ENCODE results near the gene IGIP. TPM values are rescaled to one million over a fixed set of nuclear protein-coding genes. Genes with fewer than 3 reads are reported as not detected.

Gene IGIP
- total and polyA plus RNA-seq, 5 donors from 2014 or later = 0.06 to 2.3 (median 0.31) TPM; not detected in 1

DNA sequence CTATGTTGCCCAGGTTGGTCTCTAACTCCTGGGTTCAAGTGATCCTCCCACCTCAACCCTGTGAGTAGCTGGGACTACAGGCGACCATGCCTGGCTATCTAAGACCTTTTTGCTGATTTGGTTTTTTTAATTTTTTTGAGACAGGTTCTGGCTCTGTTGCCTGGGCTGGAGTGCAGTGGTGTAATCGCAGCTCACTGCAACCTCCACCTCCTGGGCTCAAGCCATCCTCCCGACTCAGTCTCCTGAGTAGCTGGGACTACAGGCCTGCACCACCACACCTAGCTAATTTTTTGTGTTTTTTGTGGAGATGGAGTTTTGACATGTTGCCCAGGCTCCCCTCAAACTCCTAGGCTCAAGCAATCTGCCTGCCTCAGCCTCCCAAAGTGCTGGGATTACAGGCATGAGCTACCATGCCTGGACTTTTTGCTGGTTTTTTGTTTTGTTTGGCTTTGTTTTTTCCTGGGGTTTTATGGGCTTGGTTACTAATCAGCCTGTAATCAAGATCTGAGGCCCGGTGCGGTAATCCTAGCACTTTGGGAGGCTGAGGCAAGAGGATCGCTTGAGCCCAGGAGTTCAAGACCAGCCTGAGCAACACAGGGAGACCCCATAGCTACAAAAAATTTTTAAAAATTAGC is 52.9 kb downstream of the IGIP start:
- Mint-ChIP-seq H3K36me3 (no peaks in the 10 kb centered on the region), H3K27me3 (peaks cover 17% of the 10 kb centered on the region), H3K9me3 (no peaks in the 10 kb centered on the region), H3K4me1 (peaks cover 10 to 18% (median 12%) of the 10 kb centered on the region in 4 donors), H3K27ac (no peak overlapping the region), H3K4me3 (peak overlapping the region in 1 of 4 donors; percentile 75)
- H3K27ac ChIP-seq (ENCODE audit: insufficient read depth, low read length, poor library complexity, severe bottlenecking) = no peak overlapping the region
- no peaks in the 10 kb centered on the region for H3K36me3 ChIP-seq (ENCODE audit: control insufficient read depth, insufficient read depth, low read length)
- DNase-seq (no peak), ATAC-seq (ENCODE audit: low read depth in 2 of 2) (no peak)
- peaks cover 18% of the 10 kb centered on the region for H3K4me1 ChIP-seq (ENCODE audit: control insufficient read depth, insufficient read depth, low read length, poor library complexity, severe bottlenecking)
- H3K27me3 ChIP-seq (ENCODE audit: control insufficient read depth, insufficient read depth, low read length) = no peaks in the 10 kb centered on the region
- no peaks in the 10 kb centered on the region for H3K9me3 ChIP-seq (ENCODE audit: control insufficient read depth in 2 of 2, low read length in 2 of 2)
- no peak overlapping the region for H3K4me3 ChIP-seq (ENCODE audit: low read depth, low read length)

Other genes with a start within 250 kb of the IGIP start
- gene NRG2, start 82.6 kb upstream of the IGIP start, total RNA-seq = not detected
- gene NRG2, start 82.6 kb upstream of the IGIP start, polyA plus RNA-seq = not detected
- gene PURA, start 11.8 kb upstream of the IGIP start, total RNA-seq = 7.7 TPM
- gene PURA, start 11.8 kb upstream of the IGIP start, polyA plus RNA-seq = 1 to 10 TPM; 2.3 to 4.1 (median 3.6) TPM
- 7.1 TPM for gene CYSTM1, start 49.3 kb downstream of the IGIP start, total RNA-seq
- gene CYSTM1, start 49.3 kb downstream of the IGIP start, polyA plus RNA-seq = 10 to 100 TPM; 10.8 to 26.4 (median 15.1) TPM
- gene PFDN1, start 177.2 kb downstream of the IGIP start, total RNA-seq = 34.3 TPM
- gene PFDN1, start 177.2 kb downstream of the IGIP start, polyA plus RNA-seq = 100 to 1,000 TPM; 107 to 152 (median 120) TPM
- 0.47 TPM for gene HBEGF, start 220.7 kb downstream of the IGIP start, total RNA-seq
- not detected for gene HBEGF, start 220.7 kb downstream of the IGIP start, polyA plus RNA-seq
- not detected for gene SLC4A9, start 234.3 kb downstream of the IGIP start, total RNA-seq
- not detected for gene SLC4A9, start 234.3 kb downstream of the IGIP start, polyA plus RNA-seq

Data from CD4-positive, CD25-positive, alpha-beta regulatory T cell (primary cell).